Colonic mucosa (tissue), 4 donors: ENCODE results near the gene USP46. TPM values are rescaled to one million over a fixed set of nuclear protein-coding genes. Genes with fewer than 3 reads are reported as not detected.

Experiments used
- DNase-seq: peaks from one replicate; pipeline ENCODE4 v3.0.0-alpha.2; 2020
- H3K27ac ChIP-seq: fragments of 200-600 bp; one replicate; pipeline ENCODE4 v1.8.0; 2021
- H3K27me3 ChIP-seq: fragments of 200-600 bp; one replicate; pipeline ENCODE4 v1.8.0; 2021
- H3K36me3 ChIP-seq: fragments of 200-600 bp; one replicate; pipeline ENCODE4 v1.8.0; 2021
- H3K4me1 ChIP-seq: fragments of 200-600 bp; one replicate; pipeline ENCODE4 v1.8.0; 2021; ENCODE audit warnings: mild to moderate bottlenecking
- H3K4me3 ChIP-seq: fragments of 200-600 bp; one replicate; pipeline ENCODE4 v1.8.0; 2021
- H3K9ac ChIP-seq, 2 donors: one replicate each; pipeline ENCODE4 v1.7.0; 2013; ENCODE audit warnings: control low read depth in 2 of 2, low read depth in 2 of 2, low read length in 2 of 2
- H3K9me3 ChIP-seq: fragments of 200-600 bp; one replicate; pipeline ENCODE4 v1.8.0; 2021
- intact Hi-C: fragments of 100-400 bp; cut with DNase I; formaldehyde crosslinking; loops from one replicate; pipeline ENCODE4 v1.14.1; 2022
- total RNA-seq, 2 donors: library from RNA; stranded (reverse); fragmentation: NEBNext Ultra II Directional in 1 of 2; extraction: Animal tissue kit (Norgen Biotek cat#: 25700) in 1 of 2; gene quantifications; one replicate each; pipeline ENCODE4 v1.2.1, GENCODE V29; 2021
- TF ChIP-seq, protein P1 (sequence below): fragments of 200-600 bp; IDR thresholded peaks from one replicate; pipeline ENCODE4 v1.8.0; 2022; ENCODE audit warnings: antibody characterized with exemption, mild to moderate bottlenecking
- donor health status: healthy.
- donor health status: DM: no; HTN: no; CAD: no.
- donor health status: DM: no; HTN: no; CAD: no.

The USP46 gene
- total RNA-seq, 2 donors from 2014 or later, result 10.0 to 15.0 TPM

DNA sequence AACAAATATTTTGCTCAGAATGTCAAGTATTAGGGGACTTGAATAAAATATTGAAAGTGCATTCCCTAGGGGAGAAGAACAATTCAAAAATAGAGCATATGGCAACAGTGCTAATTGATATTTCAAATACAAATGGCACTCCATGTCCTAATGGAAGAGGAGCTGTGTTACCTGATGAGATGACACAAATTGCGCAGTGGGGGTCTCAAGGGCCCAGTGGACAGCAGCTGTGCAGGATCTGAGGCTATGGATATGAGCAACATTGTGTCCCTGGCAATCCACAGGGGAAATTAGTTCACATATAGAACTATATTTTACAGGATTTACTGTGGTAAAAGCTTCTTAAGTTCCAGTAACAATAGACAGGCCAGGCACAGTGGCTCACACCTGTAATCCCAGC lies 17.4 kb upstream of the USP46 start:
- H3K9me3 ChIP-seq, result no peaks in the 10 kb centered on the region
- H3K27ac ChIP-seq, result no peak overlapping the region
- no peaks in the 10 kb centered on the region for H3K36me3 ChIP-seq
- H3K9ac ChIP-seq, result no peak overlapping the region
- no peaks in the 10 kb centered on the region for H3K4me1 ChIP-seq
- H3K27me3 ChIP-seq, result no peaks in the 10 kb centered on the region
- DNase-seq, result no peak
- H3K4me3 ChIP-seq, result no peak overlapping the region
- intact Hi-C loops, result no loop called here
- TF ChIP-seq, protein P1, sequence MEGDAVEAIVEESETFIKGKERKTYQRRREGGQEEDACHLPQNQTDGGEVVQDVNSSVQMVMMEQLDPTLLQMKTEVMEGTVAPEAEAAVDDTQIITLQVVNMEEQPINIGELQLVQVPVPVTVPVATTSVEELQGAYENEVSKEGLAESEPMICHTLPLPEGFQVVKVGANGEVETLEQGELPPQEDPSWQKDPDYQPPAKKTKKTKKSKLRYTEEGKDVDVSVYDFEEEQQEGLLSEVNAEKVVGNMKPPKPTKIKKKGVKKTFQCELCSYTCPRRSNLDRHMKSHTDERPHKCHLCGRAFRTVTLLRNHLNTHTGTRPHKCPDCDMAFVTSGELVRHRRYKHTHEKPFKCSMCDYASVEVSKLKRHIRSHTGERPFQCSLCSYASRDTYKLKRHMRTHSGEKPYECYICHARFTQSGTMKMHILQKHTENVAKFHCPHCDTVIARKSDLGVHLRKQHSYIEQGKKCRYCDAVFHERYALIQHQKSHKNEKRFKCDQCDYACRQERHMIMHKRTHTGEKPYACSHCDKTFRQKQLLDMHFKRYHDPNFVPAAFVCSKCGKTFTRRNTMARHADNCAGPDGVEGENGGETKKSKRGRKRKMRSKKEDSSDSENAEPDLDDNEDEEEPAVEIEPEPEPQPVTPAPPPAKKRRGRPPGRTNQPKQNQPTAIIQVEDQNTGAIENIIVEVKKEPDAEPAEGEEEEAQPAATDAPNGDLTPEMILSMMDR, result no peak

DNA sequence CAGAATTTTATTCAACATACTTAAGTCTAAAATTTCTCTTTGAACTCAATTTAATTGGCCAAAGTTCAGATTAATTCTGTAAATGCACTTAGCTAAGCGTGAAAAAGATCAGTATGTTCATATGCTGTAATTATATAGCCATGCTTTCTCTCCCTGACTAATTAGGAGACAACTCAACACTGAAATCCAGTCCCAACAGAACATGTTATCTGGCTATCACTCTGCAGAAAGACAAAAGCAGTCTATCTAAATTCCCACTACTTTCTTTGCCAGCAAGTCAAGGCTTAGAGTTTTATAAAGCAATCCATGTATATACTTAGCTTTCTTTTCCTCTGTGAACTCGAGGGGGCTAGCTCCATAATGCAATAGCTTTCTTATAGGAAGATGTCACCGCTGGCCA lies 16.0 kb upstream of the USP46 start:
- H3K27me3 ChIP-seq, result no peaks in the 10 kb centered on the region
- TF ChIP-seq, protein P1, result no peak
- no peak for DNase-seq
- no peaks in the 10 kb centered on the region for H3K36me3 ChIP-seq
- H3K4me1 ChIP-seq, result no peaks in the 10 kb centered on the region
- H3K4me3 ChIP-seq, result no peak overlapping the region
- H3K9me3 ChIP-seq, result no peaks in the 10 kb centered on the region
- no peak overlapping the region for H3K27ac ChIP-seq
- no peak overlapping the region for H3K9ac ChIP-seq
- intact Hi-C loops, result no loop called here

DNA sequence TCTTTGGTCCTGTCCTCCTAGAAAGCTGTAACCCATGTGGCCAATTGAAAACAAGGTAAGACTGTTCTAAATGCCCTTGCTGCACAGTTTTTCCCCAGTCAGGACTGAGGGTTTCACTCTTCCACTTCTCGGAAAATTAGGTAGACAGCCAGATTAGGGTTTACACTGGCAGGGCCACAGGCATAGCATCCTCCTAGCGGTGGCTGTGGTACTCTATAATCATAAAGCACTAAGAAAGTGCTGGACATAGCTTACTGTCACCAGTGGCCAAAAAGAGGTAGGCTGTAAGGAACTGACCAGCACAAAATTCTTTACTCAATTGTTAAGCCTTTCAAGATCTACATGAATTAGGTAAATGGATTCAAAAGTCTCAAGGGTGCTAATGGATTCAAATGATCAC lies 11.6 kb upstream of the USP46 start:
- H3K4me3 ChIP-seq, result no peak overlapping the region
- H3K9me3 ChIP-seq, result no peaks in the 10 kb centered on the region
- H3K27me3 ChIP-seq, result no peaks in the 10 kb centered on the region
- H3K36me3 ChIP-seq, result no peaks in the 10 kb centered on the region
- H3K9ac ChIP-seq, result no peak overlapping the region
- DNase-seq, result no peak
- no peaks in the 10 kb centered on the region for H3K4me1 ChIP-seq
- intact Hi-C loops, result no loop called here
- no peak overlapping the region for H3K27ac ChIP-seq
- TF ChIP-seq, protein P1, result no peak

DNA sequence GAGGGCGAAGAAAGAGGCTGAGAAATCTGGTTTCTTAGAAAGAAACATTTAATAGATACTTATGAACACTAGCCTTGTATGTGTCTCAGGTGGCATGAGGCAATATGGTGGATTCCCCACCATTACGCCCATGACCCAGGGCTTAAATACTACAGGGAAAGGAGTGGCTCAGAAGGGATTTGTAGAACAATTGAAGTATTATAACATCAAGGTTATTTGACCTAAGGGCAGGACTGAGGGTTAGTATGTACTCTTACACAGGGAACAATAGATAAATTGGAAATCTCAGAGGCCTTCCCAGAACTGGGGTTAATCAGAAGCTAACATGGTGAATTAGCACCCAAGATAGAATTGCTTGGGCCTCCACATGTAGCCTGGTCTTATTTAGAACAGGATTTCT lies 11.0 kb upstream of the USP46 start:
- Histone ChIP-seq H3K9ac (no peak overlapping the region), H3K4me3 (no peak overlapping the region), H3K9me3 (no peaks in the 10 kb centered on the region), H3K27me3 (no peaks in the 10 kb centered on the region), H3K27ac (no peak overlapping the region), H3K4me1 (no peaks in the 10 kb centered on the region), H3K36me3 (no peaks in the 10 kb centered on the region)
- intact Hi-C loops, result no loop called here
- no peak for DNase-seq
- TF ChIP-seq, protein P1, result no peak

DNA sequence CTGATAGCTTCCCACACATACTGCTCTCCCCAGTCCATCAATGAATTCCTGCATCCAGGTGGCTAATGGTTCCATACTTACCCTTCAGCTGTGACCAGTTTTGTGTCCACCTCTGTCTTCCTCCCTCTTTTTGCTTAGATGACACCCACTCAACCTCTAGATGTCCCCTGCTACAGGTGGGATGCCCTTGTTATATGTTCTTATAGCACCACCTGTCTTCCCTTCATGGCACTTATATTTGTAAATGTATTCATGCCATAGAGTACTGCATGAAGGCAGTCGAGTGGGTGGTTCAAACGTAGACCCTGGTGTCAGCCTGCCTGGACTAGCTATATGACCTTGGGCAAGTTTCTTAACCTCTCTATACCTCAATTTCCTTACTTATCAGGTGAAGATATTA lies 6.5 kb upstream of the USP46 start:
- Histone ChIP-seq H3K4me3 (no peak overlapping the region), H3K36me3 (no peaks in the 10 kb centered on the region), H3K9ac (no peak overlapping the region), H3K27me3 (no peaks in the 10 kb centered on the region), H3K9me3 (no peaks in the 10 kb centered on the region), H3K27ac (no peak overlapping the region), H3K4me1 (no peaks in the 10 kb centered on the region)
- intact Hi-C loops, result loop anchor here (5.0 kb wide), 1 partner anchor 118 kb away; no protein-coding TSS in a partner anchor
- TF ChIP-seq, protein P1, result peak; percentile 16
- DNase-seq, result no peak

DNA sequence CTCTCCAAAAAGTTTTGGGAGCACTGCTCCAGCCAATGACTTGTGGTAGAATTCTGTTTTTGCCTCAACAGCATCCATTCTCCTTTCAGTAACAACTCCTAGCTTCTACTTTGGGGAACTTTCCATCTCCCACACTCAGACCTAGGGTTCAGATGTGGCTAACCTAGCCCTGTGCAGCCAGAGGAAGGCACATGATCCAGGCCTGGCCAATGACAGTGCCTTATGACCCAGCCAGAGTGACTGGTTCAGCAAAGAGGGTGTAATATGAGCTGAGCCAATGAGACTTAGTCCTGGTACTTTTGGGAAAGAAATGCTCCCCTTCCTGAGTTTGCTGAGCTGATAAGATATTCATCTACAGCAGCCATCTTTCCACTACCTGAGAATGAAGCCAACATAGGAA lies 5.4 kb upstream of the USP46 start:
- intact Hi-C loops, result loop anchor here (5.0 kb wide), 1 partner anchor 43 kb away; no protein-coding TSS in a partner anchor
- Histone ChIP-seq H3K27me3 (no peaks in the 10 kb centered on the region), H3K4me3 (no peak overlapping the region), H3K9ac (no peak overlapping the region), H3K27ac (no peak overlapping the region), H3K36me3 (no peaks in the 10 kb centered on the region), H3K9me3 (no peaks in the 10 kb centered on the region), H3K4me1 (no peaks in the 10 kb centered on the region)
- no peak for DNase-seq
- TF ChIP-seq, protein P1, result no peak
